ENCODE measurements around the gene EYA4.

DNA sequence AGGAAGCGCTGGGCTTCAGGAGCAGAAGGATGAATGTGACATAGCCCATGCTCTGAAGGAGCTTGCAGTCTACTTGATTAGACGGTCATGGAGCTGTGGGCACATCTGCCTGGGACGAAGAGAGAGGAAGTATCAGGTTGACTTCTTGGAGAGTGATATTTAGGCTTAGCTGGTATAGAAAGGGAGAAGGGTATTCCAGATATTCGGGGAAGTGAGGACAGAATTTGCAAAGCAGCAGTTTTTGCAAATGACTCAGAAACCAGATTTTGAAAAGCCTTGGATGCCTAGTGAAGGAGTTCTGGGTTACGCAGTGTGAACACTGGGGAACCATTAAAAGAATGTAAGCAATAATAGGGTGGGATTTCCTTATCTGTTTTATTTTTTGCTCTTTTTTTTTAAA, 60.7 kb downstream of the EYA4 start:
- TF ChIP-seq POLR2A (IDR thresholded peaks at IDR 0.05; ENCODE audit: low read depth, low read length) (no peak), POLR2AphosphoS5 (IDR thresholded peaks at IDR 0.05; ENCODE audit: low read depth, low read length) (no peak)

Measured in GM12892 (cell line).